ENCODE data around the gene CACNA1C. TPM values are rescaled to one million over a fixed set of nuclear protein-coding genes. Genes with fewer than 3 reads are reported as not detected.

Gene CACNA1C
- total and polyA plus RNA-seq, 2 of the 4 experiments (the other 2 are of a cell fraction) = 1.6 to 2.6 TPM

DNA sequence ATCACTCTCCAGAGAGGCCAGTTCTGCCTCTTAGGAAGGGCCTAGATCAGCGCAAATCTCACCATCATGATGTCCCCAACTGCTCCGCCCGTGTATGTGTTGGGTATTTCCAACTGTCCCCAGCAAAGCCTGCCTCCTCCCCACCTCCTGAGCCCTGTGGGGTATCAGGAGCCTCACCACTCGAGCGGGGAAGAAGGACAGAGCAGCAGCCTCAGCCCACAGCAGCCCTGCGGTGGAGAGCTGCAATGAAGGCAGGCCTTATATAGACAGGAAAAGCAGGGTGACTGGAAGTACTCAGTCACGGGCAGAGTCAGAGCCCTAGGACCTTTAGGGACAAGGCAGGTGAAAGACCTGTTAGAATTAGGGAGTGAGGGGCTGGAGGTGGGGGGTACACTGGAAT lies 358.2 kb downstream of the CACNA1C start:
- ChIA-PET CTCF (no interaction called here), POLR2A (ENCODE audit: unreplicated experiment) (no interaction called here)
- Histone ChIP-seq H4K91ac (ENCODE audit: insufficient read depth, low read depth, low read length) (no peak overlapping the region), H2BK15ac (ENCODE audit: low read depth, low read length) (no peak overlapping the region), H3K9me3 (ENCODE audit: control insufficient read depth, insufficient read depth, low read length) (no peaks in the 10 kb centered on the region), H3K79me1 (ENCODE audit: low read depth in 1 of 2, low read length in 2 of 2) (no peaks in the 10 kb centered on the region; a peak in 1 of 4 replicates), H3K9me1 (ENCODE audit: insufficient read depth, low read length) (no peaks in the 10 kb centered on the region), H2AK5ac (ENCODE audit: low read depth, low read length) (no peak overlapping the region), H2BK20ac (ENCODE audit: low read depth, low read length) (no peak overlapping the region), H3K9ac (ENCODE audit: low read depth, low read length) (no peak overlapping the region), H3K4me2 (ENCODE audit: low read depth, low read length) (no peak overlapping the region), H3K14ac (replicated peaks; ENCODE audit: low read depth, low read length) (no peak overlapping the region), H3K56ac (ENCODE audit: extremely low read depth, insufficient read depth, low read length) (no peak overlapping the region), H3K27ac (ENCODE audit: insufficient read depth, low read length) (no peak overlapping the region), H3K23ac (ENCODE audit: low read depth, low read length) (no peak overlapping the region), H2AK9ac (replicated peaks; ENCODE audit: low read depth, low read length, poor library complexity) (no peak overlapping the region), H3K4me1 (ENCODE audit: control insufficient read depth, insufficient read depth, low read length) (no peaks in the 10 kb centered on the region), H4K8ac (ENCODE audit: low read depth in 2 of 2, low read length in 2 of 2) (no peak overlapping the region), H3K18ac (ENCODE audit: low read depth, low read length) (no peak overlapping the region), H2BK5ac (ENCODE audit: low read depth, low read length, poor library complexity, severe bottlenecking) (no peak overlapping the region), H2BK120ac (ENCODE audit: low read depth, low read length) (no peak overlapping the region), H3K4me3 (ENCODE audit: insufficient read depth, low read depth, low read length) (no peak overlapping the region), H3K4ac (ENCODE audit: low read depth, low read length) (no peak overlapping the region), H2AFZ (replicated peaks; ENCODE audit: low read length, poor library complexity) (no peak overlapping the region), H4K20me1 (ENCODE audit: insufficient read depth, low read length) (no peaks in the 10 kb centered on the region; the same call in 1 of the 2 replicates), H4K5ac (ENCODE audit: low read depth, low read length) (no peak overlapping the region), H3K27me3 (ENCODE audit: control insufficient read depth, insufficient read depth, low read length) (peaks cover 3% of the 10 kb centered on the region; the same call in 1 of the 2 replicates), H3K36me3 (ENCODE audit: control insufficient read depth, insufficient read depth, low read length) (no peaks in the 10 kb centered on the region)
- no TSS peak for BruUV-seq (replicated peaks)
- no peak for ATAC-seq (ENCODE audit: low read depth)
- dilution Hi-C loops (cut with HindIII; ENCODE audit: low sequenced_read_pairs, unreplicated experiment) (no loop called here), intact Hi-C loops (cut with micrococcal nuclease) (no loop called here), in situ Hi-C loops (cut with MboI; ENCODE audit: low sequenced_read_pairs) (no loop called here)
- WGBS, 2 experiments (ENCODE audit: extremely low coverage in 2 of 2, insufficient read length in 1 of 2) = 100% methylated on average over 1 of the region's 7 CpGs; no CpG with 5 or more reads in 1 of the 2 experiments
- no peak for DNase-seq
- no peak for TF ChIP-seq SMC3 (IDR thresholded peaks at IDR 0.05; ENCODE audit: low read depth, low read length)
- TF ChIP-seq CHD1 (IDR thresholded peaks at IDR 0.05; ENCODE audit: low read depth, low read length) = no peak
- TF ChIP-seq NFE2L2 (IDR thresholded peaks at IDR 0.05; ENCODE audit: low read depth, low read length) = no peak
- TF ChIP-seq BHLHE40 (IDR thresholded peaks at IDR 0.05; ENCODE audit: low read depth, low read length) = no peak
- TF ChIP-seq POLR2A (IDR thresholded peaks at IDR 0.05; ENCODE audit: low read depth, low read length) = no peak
- no peak for TF ChIP-seq CTCF (conservative IDR thresholded peaks at IDR 0.05; ENCODE audit: low read depth, low read length)
- TF ChIP-seq ELK1 (IDR thresholded peaks at IDR 0.05; ENCODE audit: borderline replicate concordance, low read depth, low read length) = no peak
- TF ChIP-seq MXI1 (IDR thresholded peaks at IDR 0.05; ENCODE audit: borderline replicate concordance, low read depth, low read length) = no peak
- TF ChIP-seq MAZ (IDR thresholded peaks at IDR 0.05; ENCODE audit: borderline replicate concordance, low read depth, low read length) = no peak
- TF ChIP-seq RAD21 (IDR thresholded peaks at IDR 0.05; ENCODE audit: low read length) = no peak
- no peak for TF ChIP-seq MAFK (IDR thresholded peaks at IDR 0.05; ENCODE audit: low read depth, low read length)
- no peak for TF ChIP-seq CEBPB (IDR thresholded peaks at IDR 0.05; ENCODE audit: low read depth, low read length)
- no peak for TF ChIP-seq RFX5 (IDR thresholded peaks at IDR 0.05; ENCODE audit: low read depth, low read length)
- TF ChIP-seq, protein P1, sequence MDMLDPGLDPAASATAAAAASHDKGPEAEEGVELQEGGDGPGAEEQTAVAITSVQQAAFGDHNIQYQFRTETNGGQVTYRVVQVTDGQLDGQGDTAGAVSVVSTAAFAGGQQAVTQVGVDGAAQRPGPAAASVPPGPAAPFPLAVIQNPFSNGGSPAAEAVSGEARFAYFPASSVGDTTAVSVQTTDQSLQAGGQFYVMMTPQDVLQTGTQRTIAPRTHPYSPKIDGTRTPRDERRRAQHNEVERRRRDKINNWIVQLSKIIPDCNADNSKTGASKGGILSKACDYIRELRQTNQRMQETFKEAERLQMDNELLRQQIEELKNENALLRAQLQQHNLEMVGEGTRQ (IDR thresholded peaks at IDR 0.05; ENCODE audit: low read depth, low read length) = no peak
- no peak for TF ChIP-seq FOS (IDR thresholded peaks at IDR 0.05; ENCODE audit: low read depth, low read length)
- TF ChIP-seq RCOR1 (IDR thresholded peaks at IDR 0.05; ENCODE audit: insufficient replicate concordance, low read length) = no peak

Data from IMR-90 (cell line).